HFFc6 (cell line): Measurements from ENCODE around the gene MED13L. TPM values are rescaled to one million over a fixed set of nuclear protein-coding genes. Genes with fewer than 3 reads are reported as not detected.
A peak's percentile ranks its signal among the peaks of the same experiment; 100 is the strongest.

Source experiments
- DNase-seq: peaks from one replicate; pipeline ENCODE4 v3.0.0-alpha.2; 2018
- H3K27ac Mint-ChIP-seq: 2 replicates; pipeline ENCODE4 v1.8.0; 2020; ENCODE audit warnings: mild to moderate bottlenecking, mixed read lengths
- H3K27me3 Mint-ChIP-seq: 2 replicates; pipeline ENCODE4 v1.8.0; 2021; ENCODE audit warnings: mild to moderate bottlenecking, moderate library complexity, mixed read lengths; ENCODE audit not compliant: insufficient read depth
- H3K36me3 Mint-ChIP-seq: 2 replicates; pipeline ENCODE4 v1.8.0; 2021; ENCODE audit warnings: low read depth, mixed read lengths
- H3K4me1 Mint-ChIP-seq: 2 replicates; pipeline ENCODE4 v1.8.0; 2020; ENCODE audit warnings: low read depth, mixed read lengths
- H3K4me3 Mint-ChIP-seq: 2 replicates; pipeline ENCODE4 v1.8.0; 2020; ENCODE audit warnings: mild to moderate bottlenecking, moderate library complexity, mixed read lengths
- H3K9me3 Mint-ChIP-seq: 2 replicates; pipeline ENCODE4 v1.8.0; 2020; ENCODE audit warnings: mild to moderate bottlenecking, mixed read lengths
- CTCF ChIP-seq: fragments of 200-600 bp; sonication (generic); IDR thresholded peaks from 2 replicates; pipeline ENCODE4 v1.5.0; 2021; ENCODE audit warnings: antibody characterized with exemption, mild to moderate bottlenecking
- long read RNA-seq: library from polyadenylated mRNA; unstranded; transcript quantifications from one replicate; pipeline ENCODE4 v2.0.0, GENCODE V29; 2019
- total RNA-seq, 6 experiments: library from RNA; stranded (reverse); fragmentation: NEBNext Ultra II Directional; extraction: Animal tissue kit (Norgen Biotek cat#: 25700); gene quantifications; 2 replicates in 1 of 6; 3 replicates in 5 of 6; pipeline ENCODE4 v1.2.3, GENCODE V29; 2021

The MED13L gene
- total RNA-seq = 10 to 100 TPM; 74.5 to 84.2 (median 77.7) TPM
- long read RNA-seq, partial matches to known transcripts = 1 of 8 reads
- long read RNA-seq, other reads (novel, unspliced or antisense) = 7 of 8 reads

- peak; percentile 79 for DNase-seq
- H3K4me1 Mint-ChIP-seq = peaks cover 42% of the 10 kb centered on the region
Observed at GRCh38 chr12:116277467-116278278, at the start of gene MED13L. Gene MED13L (minus strand): TSS chr12:116277693. CDS start chr12:116277131, 562 bp downstream.

GRCh38 chr12:116325336-116325664, 47.8 kb upstream of the MED13L start:
- DNase-seq = no peak
- Mint-ChIP-seq H3K4me3 (no peak overlapping the region), H3K27me3 (no peaks in the 10 kb centered on the region; the same call in 1 of the 2 replicates), H3K36me3 (no peaks in the 10 kb centered on the region), H3K9me3 (no peaks in the 10 kb centered on the region), H3K4me1 (peaks cover 13% of the 10 kb centered on the region), H3K27ac (no peak overlapping the region)
- TF ChIP-seq CTCF = no peak

More at GRCh38 chr12:116277467-116278278, at the start of gene MED13L:
- H3K4me3 Mint-ChIP-seq = peak within 1 kb of the TSS; percentile 95
- H3K36me3 Mint-ChIP-seq = peaks cover 14% of the 10 kb centered on the region
- TF ChIP-seq CTCF = peak; percentile 60
- H3K9me3 Mint-ChIP-seq = no peaks in the 10 kb centered on the region
- peak within 1 kb of the TSS; percentile 94 for H3K27ac Mint-ChIP-seq
- no peaks in the 10 kb centered on the region; the same call in none of the 2 replicates for H3K27me3 Mint-ChIP-seq

- H3K4me1 Mint-ChIP-seq = peaks cover 18% of the 10 kb centered on the region
- H3K27me3 Mint-ChIP-seq = no peaks in the 10 kb centered on the region; the same call in 1 of the 2 replicates
- DNase-seq = no peak
Observed at GRCh38 chr12:116324654-116325335, 47.3 kb upstream of the MED13L start.

GRCh38 chr12:116323406-116324386, 46.2 kb upstream of the MED13L start:
- peaks cover 29% of the 10 kb centered on the region for H3K4me1 Mint-ChIP-seq
- DNase-seq = no peak
- no peaks in the 10 kb centered on the region for H3K9me3 Mint-ChIP-seq
- no peak overlapping the region for H3K27ac Mint-ChIP-seq
- H3K36me3 Mint-ChIP-seq = no peaks in the 10 kb centered on the region
- H3K27me3 Mint-ChIP-seq = no peaks in the 10 kb centered on the region; the same call in 1 of the 2 replicates
- H3K4me3 Mint-ChIP-seq = no peak overlapping the region
- TF ChIP-seq CTCF = no peak

More at GRCh38 chr12:116324654-116325335, 47.3 kb upstream of the MED13L start:
- H3K36me3 Mint-ChIP-seq = no peaks in the 10 kb centered on the region
- H3K4me3 Mint-ChIP-seq = no peak overlapping the region
- TF ChIP-seq CTCF = no peak
- no peaks in the 10 kb centered on the region for H3K9me3 Mint-ChIP-seq
- H3K27ac Mint-ChIP-seq = no peak overlapping the region

- Mint-ChIP-seq H3K4me1 (peaks cover 35% of the 10 kb centered on the region), H3K27ac (no peak overlapping the region), H3K27me3 (no peaks in the 10 kb centered on the region; the same call in 1 of the 2 replicates), H3K4me3 (no peak overlapping the region), H3K9me3 (no peaks in the 10 kb centered on the region), H3K36me3 (no peaks in the 10 kb centered on the region)
- no peak for DNase-seq
- TF ChIP-seq CTCF = no peak
Observed at GRCh38 chr12:116321913-116322312, 44.4 kb upstream of the MED13L start.
